Measurements from ENCODE around the gene PAQR9. TPM values are rescaled to one million over a fixed set of nuclear protein-coding genes. Genes with fewer than 3 reads are reported as not detected.

PAQR9 gene
- total and polyA plus RNA-seq, 2 of the 13 experiments (the other 11 are each of a cell fraction or from before 2014, with no cell fraction given), result 3.7 to 10.3 TPM

DNA sequence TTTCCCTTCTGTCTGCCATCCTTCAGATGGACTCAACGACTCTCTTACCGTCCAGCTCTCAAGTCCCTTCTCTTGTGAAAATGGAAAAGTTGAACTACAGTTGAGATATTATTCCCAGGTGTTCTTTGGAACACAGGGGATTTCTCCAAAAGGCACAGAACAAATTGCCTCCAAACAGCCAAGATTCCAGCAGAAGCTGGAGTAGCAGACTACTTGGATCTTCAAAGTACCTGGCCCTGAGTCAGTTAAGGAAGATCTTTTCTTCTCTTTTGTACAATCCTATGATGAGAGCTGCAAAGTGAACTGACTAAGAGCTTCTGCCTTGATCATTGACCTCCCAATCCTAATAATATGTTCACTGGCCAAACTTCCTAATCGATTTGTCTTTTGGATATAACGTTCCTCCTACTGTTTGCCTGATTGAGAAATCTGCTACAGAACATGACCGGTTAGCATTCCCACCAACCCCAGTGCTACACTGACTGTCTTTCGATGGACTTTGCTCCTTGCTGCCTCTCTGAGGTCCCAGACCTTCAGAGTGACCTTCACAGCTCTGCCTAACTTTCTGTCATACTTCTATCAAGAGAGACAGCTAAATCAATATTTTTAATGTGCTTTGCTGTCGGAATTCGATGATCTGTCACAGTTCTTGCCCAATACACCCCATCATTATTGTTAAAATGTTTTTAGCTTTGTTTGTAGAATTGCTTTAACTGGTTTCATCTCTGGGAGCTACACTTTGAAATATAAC, 21.9 kb downstream of the PAQR9 start (continued):
- TF ChIP-seq HIVEP1 (CRISPR knock-in tag; IDR thresholded peaks at IDR 0.05) (no peak), THYN1 (CRISPR knock-in tag; IDR thresholded peaks at IDR 0.05; ENCODE audit: borderline replicate concordance, low read depth) (no peak), ZNF282 (IDR thresholded peaks at IDR 0.05; ENCODE audit: partially characterized antibody) (no peak), ZBTB42 (CRISPR knock-in tag; IDR thresholded peaks at IDR 0.05) (no peak), SIX4 (CRISPR knock-in tag; IDR thresholded peaks at IDR 0.05) (peak; percentile 73; the same call in 1 of the 2 replicates), FOXA3 (CRISPR knock-in tag; IDR thresholded peaks at IDR 0.05) (peak; percentile 94), ZKSCAN5 (CRISPR knock-in tag; IDR thresholded peaks at IDR 0.05) (no peak), ZNF530 (CRISPR knock-in tag; IDR thresholded peaks at IDR 0.05; ENCODE audit: low read depth) (no peak), ZNF616 (CRISPR knock-in tag; IDR thresholded peaks at IDR 0.05; ENCODE audit: low read depth) (no peak), SNRNP70 (IDR thresholded peaks at IDR 0.05; ENCODE audit: low read depth, low read length) (no peak), ELF1 (CRISPR knock-in tag; IDR thresholded peaks at IDR 0.05) (0 out of 2 replicates have a peak, but pooled peaks have one; percentile 11), ASH2L (IDR thresholded peaks at IDR 0.05; ENCODE audit: insufficient read length, low read depth, low read length) (peak; percentile 87), NR2C2 (CRISPR knock-in tag; IDR thresholded peaks at IDR 0.05; ENCODE audit: borderline replicate concordance) (peak; percentile 73; the same call in 1 of the 2 replicates)
- TF ChIP-seq, protein P1, sequence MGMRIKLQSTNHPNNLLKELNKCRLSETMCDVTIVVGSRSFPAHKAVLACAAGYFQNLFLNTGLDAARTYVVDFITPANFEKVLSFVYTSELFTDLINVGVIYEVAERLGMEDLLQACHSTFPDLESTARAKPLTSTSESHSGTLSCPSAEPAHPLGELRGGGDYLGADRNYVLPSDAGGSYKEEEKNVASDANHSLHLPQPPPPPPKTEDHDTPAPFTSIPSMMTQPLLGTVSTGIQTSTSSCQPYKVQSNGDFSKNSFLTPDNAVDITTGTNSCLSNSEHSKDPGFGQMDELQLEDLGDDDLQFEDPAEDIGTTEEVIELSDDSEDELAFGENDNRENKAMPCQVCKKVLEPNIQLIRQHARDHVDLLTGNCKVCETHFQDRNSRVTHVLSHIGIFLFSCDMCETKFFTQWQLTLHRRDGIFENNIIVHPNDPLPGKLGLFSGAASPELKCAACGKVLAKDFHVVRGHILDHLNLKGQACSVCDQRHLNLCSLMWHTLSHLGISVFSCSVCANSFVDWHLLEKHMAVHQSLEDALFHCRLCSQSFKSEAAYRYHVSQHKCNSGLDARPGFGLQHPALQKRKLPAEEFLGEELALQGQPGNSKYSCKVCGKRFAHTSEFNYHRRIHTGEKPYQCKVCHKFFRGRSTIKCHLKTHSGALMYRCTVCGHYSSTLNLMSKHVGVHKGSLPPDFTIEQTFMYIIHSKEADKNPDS (CRISPR knock-in tag; IDR thresholded peaks at IDR 0.05), result no peak
- TF ChIP-seq, protein P2, sequence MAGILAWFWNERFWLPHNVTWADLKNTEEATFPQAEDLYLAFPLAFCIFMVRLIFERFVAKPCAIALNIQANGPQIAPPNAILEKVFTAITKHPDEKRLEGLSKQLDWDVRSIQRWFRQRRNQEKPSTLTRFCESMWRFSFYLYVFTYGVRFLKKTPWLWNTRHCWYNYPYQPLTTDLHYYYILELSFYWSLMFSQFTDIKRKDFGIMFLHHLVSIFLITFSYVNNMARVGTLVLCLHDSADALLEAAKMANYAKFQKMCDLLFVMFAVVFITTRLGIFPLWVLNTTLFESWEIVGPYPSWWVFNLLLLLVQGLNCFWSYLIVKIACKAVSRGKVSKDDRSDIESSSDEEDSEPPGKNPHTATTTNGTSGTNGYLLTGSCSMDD (CRISPR knock-in tag; IDR thresholded peaks at IDR 0.05), result no peak
- TF ChIP-seq, protein P3, sequence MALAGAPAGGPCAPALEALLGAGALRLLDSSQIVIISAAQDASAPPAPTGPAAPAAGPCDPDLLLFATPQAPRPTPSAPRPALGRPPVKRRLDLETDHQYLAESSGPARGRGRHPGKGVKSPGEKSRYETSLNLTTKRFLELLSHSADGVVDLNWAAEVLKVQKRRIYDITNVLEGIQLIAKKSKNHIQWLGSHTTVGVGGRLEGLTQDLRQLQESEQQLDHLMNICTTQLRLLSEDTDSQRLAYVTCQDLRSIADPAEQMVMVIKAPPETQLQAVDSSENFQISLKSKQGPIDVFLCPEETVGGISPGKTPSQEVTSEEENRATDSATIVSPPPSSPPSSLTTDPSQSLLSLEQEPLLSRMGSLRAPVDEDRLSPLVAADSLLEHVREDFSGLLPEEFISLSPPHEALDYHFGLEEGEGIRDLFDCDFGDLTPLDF (CRISPR knock-in tag; IDR thresholded peaks at IDR 0.05), result 0 out of 2 replicates have a peak, but pooled peaks have one; percentile 12
- TF ChIP-seq, protein P4, sequence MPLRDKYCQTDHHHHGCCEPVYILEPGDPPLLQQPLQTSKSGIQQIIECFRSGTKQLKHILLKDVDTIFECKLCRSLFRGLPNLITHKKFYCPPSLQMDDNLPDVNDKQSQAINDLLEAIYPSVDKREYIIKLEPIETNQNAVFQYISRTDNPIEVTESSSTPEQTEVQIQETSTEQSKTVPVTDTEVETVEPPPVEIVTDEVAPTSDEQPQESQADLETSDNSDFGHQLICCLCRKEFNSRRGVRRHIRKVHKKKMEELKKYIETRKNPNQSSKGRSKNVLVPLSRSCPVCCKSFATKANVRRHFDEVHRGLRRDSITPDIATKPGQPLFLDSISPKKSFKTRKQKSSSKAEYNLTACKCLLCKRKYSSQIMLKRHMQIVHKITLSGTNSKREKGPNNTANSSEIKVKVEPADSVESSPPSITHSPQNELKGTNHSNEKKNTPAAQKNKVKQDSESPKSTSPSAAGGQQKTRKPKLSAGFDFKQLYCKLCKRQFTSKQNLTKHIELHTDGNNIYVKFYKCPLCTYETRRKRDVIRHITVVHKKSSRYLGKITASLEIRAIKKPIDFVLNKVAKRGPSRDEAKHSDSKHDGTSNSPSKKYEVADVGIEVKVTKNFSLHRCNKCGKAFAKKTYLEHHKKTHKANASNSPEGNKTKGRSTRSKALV (CRISPR knock-in tag; IDR thresholded peaks at IDR 0.05), result no peak
- TF ChIP-seq, protein P5, sequence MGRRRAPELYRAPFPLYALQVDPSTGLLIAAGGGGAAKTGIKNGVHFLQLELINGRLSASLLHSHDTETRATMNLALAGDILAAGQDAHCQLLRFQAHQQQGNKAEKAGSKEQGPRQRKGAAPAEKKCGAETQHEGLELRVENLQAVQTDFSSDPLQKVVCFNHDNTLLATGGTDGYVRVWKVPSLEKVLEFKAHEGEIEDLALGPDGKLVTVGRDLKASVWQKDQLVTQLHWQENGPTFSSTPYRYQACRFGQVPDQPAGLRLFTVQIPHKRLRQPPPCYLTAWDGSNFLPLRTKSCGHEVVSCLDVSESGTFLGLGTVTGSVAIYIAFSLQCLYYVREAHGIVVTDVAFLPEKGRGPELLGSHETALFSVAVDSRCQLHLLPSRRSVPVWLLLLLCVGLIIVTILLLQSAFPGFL (CRISPR knock-in tag; IDR thresholded peaks at IDR 0.05), result no peak
- TF ChIP-seq, protein P6, sequence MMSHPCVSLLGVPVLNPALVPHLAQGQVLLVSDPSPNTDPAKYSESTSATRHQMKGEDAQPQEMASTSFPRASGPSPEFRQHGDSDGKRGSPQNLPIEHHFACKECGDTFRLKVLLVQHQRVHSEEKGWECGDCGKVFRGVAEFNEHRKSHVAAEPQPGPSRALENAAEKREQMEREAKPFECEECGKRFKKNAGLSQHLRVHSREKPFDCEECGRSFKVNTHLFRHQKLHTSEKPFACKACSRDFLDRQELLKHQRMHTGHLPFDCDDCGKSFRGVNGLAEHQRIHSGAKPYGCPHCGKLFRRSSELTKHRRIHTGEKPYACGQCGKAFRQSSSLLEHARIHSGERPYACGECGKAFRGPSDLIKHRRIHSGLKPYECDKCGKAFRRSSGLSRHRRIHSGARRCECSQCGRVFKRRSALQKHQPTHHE (CRISPR knock-in tag; IDR thresholded peaks at IDR 0.05; ENCODE audit: borderline replicate concordance), result no peak
- TF ChIP-seq, protein P7, sequence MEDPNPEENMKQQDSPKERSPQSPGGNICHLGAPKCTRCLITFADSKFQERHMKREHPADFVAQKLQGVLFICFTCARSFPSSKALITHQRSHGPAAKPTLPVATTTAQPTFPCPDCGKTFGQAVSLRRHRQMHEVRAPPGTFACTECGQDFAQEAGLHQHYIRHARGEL (CRISPR knock-in tag; IDR thresholded peaks at IDR 0.05), result no peak
